Naive thymus-derived CD4-positive, alpha-beta T cell (primary cell): Measurements from ENCODE around the gene IL19. TPM values are rescaled to one million over a fixed set of nuclear protein-coding genes. Genes with fewer than 3 reads are reported as not detected.

Source experiments
- ATAC-seq: fragments of 150-1000 bp; cut with Tn5 transposase; 2 replicates; pipeline ENCODE4 v1.10.0; 2021; ENCODE audit warnings: mild to moderate bottlenecking, moderate library complexity
- CTCF ChIA-PET: fragments of 350-600 bp; sonication (Branson Sonifier 250); formaldehyde crosslinking; loops from one replicate; lab custom pipeline; 2021; ENCODE audit warnings: antibody characterized with exemption; lab: Charles Lee
- POLR2A ChIA-PET: fragments of 350-600 bp; sonication (Branson Sonifier 250); formaldehyde crosslinking; loops from one replicate; lab custom pipeline; 2021; ENCODE audit warnings: antibody characterized with exemption, inconsistent platforms; lab: Charles Lee
- DNase-seq, 9 donors: peaks; one replicate each; pipeline versions ENCODE4 v3.0.0 to v3.0.0-alpha.2; 2020 to 2022; ENCODE audit warnings: mixed read lengths in 1 of 9
- H3K27ac ChIP-seq: one replicate; pipeline ENCODE4 v1.7.0; 2013; ENCODE audit warnings: mild to moderate bottlenecking, low read depth, low read length, moderate library complexity
- H3K27me3 ChIP-seq, 2 donors: one replicate each; pipeline ENCODE4 v1.7.0; 2013; ENCODE audit warnings: low read length in 2 of 2, mild to moderate bottlenecking in 2 of 2, moderate library complexity in 2 of 2; ENCODE audit not compliant: control insufficient read depth in 2 of 2, insufficient read depth in 2 of 2
- H3K36me3 ChIP-seq, 3 experiments: 1 replicate in 2 of 3; 2 replicates in 1 of 3; pipeline ENCODE4 v1.7.0; 2013; ENCODE audit warnings: low read length in 3 of 3, mild to moderate bottlenecking in 3 of 3, moderate library complexity in 1 of 3; ENCODE audit not compliant: insufficient read depth in 3 of 3, control insufficient read depth in 2 of 3
- H3K4me1 ChIP-seq, 2 donors: one replicate each; pipeline ENCODE4 v1.7.0; 2013; ENCODE audit warnings: low read length in 2 of 2, mild to moderate bottlenecking in 2 of 2, moderate library complexity in 1 of 2; ENCODE audit not compliant: control insufficient read depth in 2 of 2, insufficient read depth in 2 of 2
- H3K4me3 ChIP-seq: 2 replicates; pipeline ENCODE4 v1.7.0; 2013; ENCODE audit warnings: mild to moderate bottlenecking, low read length
- H3K9me3 ChIP-seq, 3 experiments: 1 replicate in 2 of 3; 2 replicates in 1 of 3; pipeline ENCODE4 v1.7.0; 2013; ENCODE audit warnings: low read length in 3 of 3; ENCODE audit not compliant: control insufficient read depth in 2 of 3
- H3K27ac Mint-ChIP-seq, 9 donors: one replicate each; pipeline ENCODE4 v1.8.0; 2020 to 2022; ENCODE audit warnings: mixed read lengths in 9 of 9, mild to moderate bottlenecking in 8 of 9, moderate library complexity in 5 of 9, inconsistent platforms in 2 of 9
- H3K27me3 Mint-ChIP-seq, 5 donors: one replicate each; pipeline ENCODE4 v1.8.0; 2021 to 2022; ENCODE audit warnings: mixed read lengths in 5 of 5, mild to moderate bottlenecking in 1 of 5
- H3K36me3 Mint-ChIP-seq, 5 donors: one replicate each; pipeline ENCODE4 v1.8.0; 2020 to 2022; ENCODE audit warnings: mixed read lengths in 5 of 5, mild to moderate bottlenecking in 3 of 5, inconsistent platforms in 1 of 5
- H3K4me1 Mint-ChIP-seq, 7 donors: one replicate each; pipeline ENCODE4 v1.8.0; 2020 to 2022; ENCODE audit warnings: mixed read lengths in 7 of 7, mild to moderate bottlenecking in 3 of 7, inconsistent platforms in 1 of 7
- H3K4me3 Mint-ChIP-seq, 10 donors: one replicate each; pipeline ENCODE4 v1.8.0; 2020 to 2022; ENCODE audit warnings: mild to moderate bottlenecking in 10 of 10, mixed read lengths in 10 of 10, moderate library complexity in 6 of 10, inconsistent platforms in 2 of 10
- H3K9me3 Mint-ChIP-seq, 11 donors: one replicate each; pipeline ENCODE4 v1.8.0; 2020 to 2022; ENCODE audit warnings: mixed read lengths in 11 of 11, mild to moderate bottlenecking in 4 of 11, inconsistent platforms in 1 of 11, moderate library complexity in 1 of 11
- intact Hi-C, 2 donors: fragments of 100-400 bp; cut with micrococcal nuclease; formaldehyde crosslinking; loops; one replicate each; pipeline ENCODE4 v1.15.1; 2023
- polyA plus RNA-seq, 2 donors: library from polyadenylated mRNA; unstranded; fragments of 300-500 nt; fragmentation: Illumina TruSeq; gene quantifications; one replicate each; pipeline ENCODE4 v1.2.3, GENCODE V29; 2021
- total RNA-seq, 6 experiments: library from RNA in 5 of 6; stranded (reverse) in 5 of 6; gene quantifications; 1 replicate in 5 of 6; 2 replicates in 1 of 6; pipeline ENCODE4 v1.2.3 and lab custom pipeline; 2021 to 2026

Gene IL19
- total and polyA plus RNA-seq, 7 experiments from 2014 or later = not detected

GRCh38 chr1:206737729-206738201 lies 32.8 kb upstream of the IL19 start:
- Histone ChIP-seq H3K27me3 (no peaks in the 10 kb centered on the region), H3K4me3 (no peak overlapping the region), H3K27ac (no peak overlapping the region), H3K4me1 (peaks cover 56 to 59% of the 10 kb centered on the region in 2 donors), H3K9me3 (no peaks in the 10 kb centered on the region), H3K36me3 (peaks cover 0 to 5% (median 3%) of the 10 kb centered on the region in 3 experiments)
- H3K9me3 Mint-ChIP-seq = no peaks in the 10 kb centered on the region
- peaks cover 0 to 21% (median 3%) of the 10 kb centered on the region in 5 donors for H3K36me3 Mint-ChIP-seq
- ATAC-seq (peak; percentile 45), DNase-seq (peak in 1 of 9 donors; percentile 42)
- H3K4me1 Mint-ChIP-seq = peaks cover 51 to 78% (median 61%) of the 10 kb centered on the region in 7 donors
- intact Hi-C loops = loop anchor here in 1 of 2 donors (5.0 kb wide), 1 partner anchor 340 kb away; no protein-coding TSS in a partner anchor
- H3K27ac Mint-ChIP-seq = peak overlapping the region; percentile 73 to 94 (median 89)
- H3K4me3 Mint-ChIP-seq = peak overlapping the region in 6 of 10 donors; percentile 2 to 63 (median 32)
- CTCF ChIA-PET = interaction anchor here (0.6 to 9.3 kb wide), 8 partner anchors 18 to 983 kb away, joined by 3 to 329 read pairs (median 6); partner anchors contain the start of gene IL19
- H3K27me3 Mint-ChIP-seq = no peaks in the 10 kb centered on the region
- POLR2A ChIA-PET = interaction anchor here (0.6 to 10.0 kb wide), 9 partner anchors 19 to 193 kb away, joined by 3 to 148 read pairs (median 4); partner anchors contain the start of gene FCMR

DNA sequence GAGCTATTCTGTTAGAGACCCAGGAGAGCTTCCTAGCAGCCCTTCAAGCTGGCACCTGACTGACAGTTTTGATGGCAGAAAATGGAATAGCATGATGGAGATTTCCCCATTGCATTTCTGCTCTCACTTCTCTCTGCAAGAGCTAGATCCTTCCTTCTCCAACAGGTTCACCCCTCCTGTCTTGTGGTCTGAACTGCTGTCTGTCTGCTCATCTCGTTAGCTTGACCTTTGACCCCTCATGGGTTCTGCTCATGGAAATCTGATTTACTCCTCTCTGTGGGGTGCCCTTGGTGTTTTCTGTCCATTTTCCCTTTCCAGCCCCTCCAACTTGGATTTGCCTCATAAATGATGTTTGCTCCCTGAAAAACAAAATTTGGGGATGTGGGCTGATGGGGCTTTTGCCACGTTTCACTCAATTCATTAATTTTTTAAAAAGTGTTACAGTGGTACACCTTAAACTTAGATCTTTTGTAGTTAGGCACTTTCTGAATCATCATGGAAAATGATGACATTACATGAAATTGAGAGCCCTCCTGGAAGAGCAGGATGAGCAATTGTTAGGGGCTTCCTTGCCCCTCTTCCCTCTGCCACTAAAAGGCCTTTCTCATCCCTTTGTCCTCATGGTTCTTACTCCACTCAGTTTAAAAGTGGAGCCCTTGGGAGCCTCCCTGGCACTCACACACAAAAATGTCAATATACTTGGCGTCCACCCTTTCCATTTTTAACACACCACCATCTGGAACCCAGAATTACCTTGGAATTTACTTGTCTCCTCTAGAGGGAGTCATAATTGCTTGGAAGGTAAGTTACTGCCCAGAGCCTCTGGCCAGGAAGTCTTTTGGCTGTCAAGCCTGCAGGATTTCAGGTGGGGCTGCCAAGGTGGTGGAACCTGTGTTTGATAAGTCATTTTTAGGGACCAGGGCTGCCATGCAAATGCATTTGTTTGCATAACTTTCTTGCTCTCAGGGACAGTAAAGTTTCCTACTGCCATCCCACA lies 31.9 kb upstream of the IL19 start:
- Histone ChIP-seq H3K36me3 (no peaks in the 10 kb centered on the region), H3K4me1 (peaks cover 56 to 59% of the 10 kb centered on the region in 2 donors), H3K4me3 (no peak overlapping the region), H3K27ac (no peak overlapping the region), H3K27me3 (no peaks in the 10 kb centered on the region), H3K9me3 (no peaks in the 10 kb centered on the region)
- H3K4me1 Mint-ChIP-seq = peaks cover 51 to 83% (median 66%) of the 10 kb centered on the region in 7 donors
- H3K9me3 Mint-ChIP-seq = no peaks in the 10 kb centered on the region
- H3K36me3 Mint-ChIP-seq = peaks cover 0 to 16% (median 0%) of the 10 kb centered on the region in 5 donors
- peaks cover 0 to 2% (median 0%) of the 10 kb centered on the region in 5 donors for H3K27me3 Mint-ChIP-seq
- DNase-seq (no peak), ATAC-seq (no peak)
- H3K27ac Mint-ChIP-seq = peak overlapping the region; percentile 75 to 96 (median 90)
- intact Hi-C loops = loop anchor here (1.0 to 5.0 kb wide), 5 partner anchors 19 to 339 kb away; no protein-coding TSS in a partner anchor
- peak overlapping the region in 8 of 10 donors; percentile 20 to 78 (median 54) for H3K4me3 Mint-ChIP-seq
- ChIA-PET CTCF (interaction anchor here (0.7 to 9.3 kb wide), 13 partner anchors 18 to 243 kb away, joined by 3 to 329 read pairs (median 4); partner anchors contain the start of gene IL19), POLR2A (interaction anchor here (0.6 to 10.0 kb wide), 13 partner anchors 18 to 196 kb away, joined by 3 to 148 read pairs (median 4); partner anchors contain the start of gene FCMR)

DNA sequence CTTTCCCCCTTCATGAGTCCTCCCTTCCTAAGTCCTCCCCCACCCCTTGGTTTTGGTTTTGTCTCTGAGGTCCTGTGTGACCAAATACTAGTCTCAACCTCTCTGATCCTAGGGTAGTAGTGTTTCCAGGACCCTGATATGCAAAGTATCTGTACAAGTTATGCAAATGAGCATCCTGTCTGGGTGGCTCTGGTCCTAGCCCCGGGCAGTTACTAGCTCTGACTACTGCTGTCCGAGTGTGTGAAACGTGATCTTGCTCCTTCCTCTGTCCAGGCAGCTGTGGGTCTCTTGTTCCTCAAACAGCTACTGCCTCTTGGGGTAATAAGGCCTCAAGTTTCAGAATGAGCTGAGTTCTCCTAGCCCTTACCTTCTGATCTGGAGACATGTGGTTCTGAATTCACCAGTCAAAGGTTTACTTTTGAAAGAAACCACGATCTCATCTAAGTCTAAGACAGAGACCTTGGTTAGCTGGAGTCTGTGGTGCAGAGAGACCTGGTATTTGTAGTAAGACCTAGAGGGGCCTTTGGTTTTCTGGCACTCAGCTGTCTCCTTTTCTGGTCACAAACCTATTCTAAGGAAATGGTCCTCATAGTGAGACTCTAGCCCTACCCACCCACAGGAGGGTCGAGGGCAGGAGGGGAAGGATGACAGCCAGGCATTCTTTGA lies 31.0 kb upstream of the IL19 start:
- Mint-ChIP-seq H3K36me3 (peaks cover 0 to 16% (median 0%) of the 10 kb centered on the region in 5 donors), H3K27ac (peak overlapping the region; percentile 75 to 96 (median 90)), H3K27me3 (peaks cover 0 to 4% (median 0%) of the 10 kb centered on the region in 5 donors), H3K4me1 (peaks cover 49 to 82% (median 68%) of the 10 kb centered on the region in 7 donors), H3K4me3 (peak overlapping the region; percentile 41 to 78 (median 60)), H3K9me3 (no peaks in the 10 kb centered on the region)
- Histone ChIP-seq H3K4me3 (no peak overlapping the region), H3K27me3 (no peaks in the 10 kb centered on the region), H3K27ac (no peak overlapping the region), H3K4me1 (peaks cover 56 to 64% of the 10 kb centered on the region in 2 donors), H3K36me3 (no peaks in the 10 kb centered on the region), H3K9me3 (no peaks in the 10 kb centered on the region)
- ATAC-seq = peak; percentile 62
- ChIA-PET CTCF (interaction anchor here (0.6 to 3.0 kb wide), 13 partner anchors 14 to 246 kb away, joined by 3 to 13 read pairs (median 3); no protein-coding TSS in a partner anchor), POLR2A (interaction anchor here (0.7 to 1.7 kb wide), 10 partner anchors 9 to 196 kb away, joined by 3 to 5 read pairs (median 4); partner anchors contain the start of gene IL10)
- intact Hi-C loops = loop anchor here (1.0 to 5.0 kb wide), 5 partner anchors 18 to 338 kb away; no protein-coding TSS in a partner anchor
- peak in 8 of 9 donors; percentile 27 to 61 (median 46) for DNase-seq

- H3K27me3 Mint-ChIP-seq = peaks cover 0 to 4% (median 0%) of the 10 kb centered on the region in 5 donors
- H3K9me3 Mint-ChIP-seq = no peaks in the 10 kb centered on the region
- ATAC-seq (no peak), DNase-seq (no peak)
- no peaks in the 10 kb centered on the region for H3K27me3 ChIP-seq
- H3K27ac ChIP-seq = no peak overlapping the region
- H3K4me1 Mint-ChIP-seq = peaks cover 42 to 82% (median 61%) of the 10 kb centered on the region in 7 donors
- H3K36me3 Mint-ChIP-seq = peaks cover 0 to 13% (median 0%) of the 10 kb centered on the region in 5 donors
- peaks cover 39 to 54% of the 10 kb centered on the region in 2 donors for H3K4me1 ChIP-seq
- no peak overlapping the region for H3K4me3 ChIP-seq
- intact Hi-C loops = no loop called here
- H3K4me3 Mint-ChIP-seq = no peak overlapping the region
- ChIA-PET CTCF (interaction anchor here (1.1 to 3.0 kb wide), 3 partner anchors 14 to 187 kb away, joined by 3 to 13 read pairs (median 5); no protein-coding TSS in a partner anchor), POLR2A (interaction anchor here (0.5 to 1.5 kb wide), 5 partner anchors 14 to 182 kb away, joined by 3 to 4 read pairs (median 3); partner anchors contain the start of gene FCMR)
- H3K36me3 ChIP-seq = no peaks in the 10 kb centered on the region
- peak overlapping the region in 3 of 9 donors; percentile 11 to 61 (median 36) for H3K27ac Mint-ChIP-seq
- H3K9me3 ChIP-seq = no peaks in the 10 kb centered on the region
Measured at GRCh38 chr1:206741142-206741701, 29.4 kb upstream of the IL19 start.

DNA sequence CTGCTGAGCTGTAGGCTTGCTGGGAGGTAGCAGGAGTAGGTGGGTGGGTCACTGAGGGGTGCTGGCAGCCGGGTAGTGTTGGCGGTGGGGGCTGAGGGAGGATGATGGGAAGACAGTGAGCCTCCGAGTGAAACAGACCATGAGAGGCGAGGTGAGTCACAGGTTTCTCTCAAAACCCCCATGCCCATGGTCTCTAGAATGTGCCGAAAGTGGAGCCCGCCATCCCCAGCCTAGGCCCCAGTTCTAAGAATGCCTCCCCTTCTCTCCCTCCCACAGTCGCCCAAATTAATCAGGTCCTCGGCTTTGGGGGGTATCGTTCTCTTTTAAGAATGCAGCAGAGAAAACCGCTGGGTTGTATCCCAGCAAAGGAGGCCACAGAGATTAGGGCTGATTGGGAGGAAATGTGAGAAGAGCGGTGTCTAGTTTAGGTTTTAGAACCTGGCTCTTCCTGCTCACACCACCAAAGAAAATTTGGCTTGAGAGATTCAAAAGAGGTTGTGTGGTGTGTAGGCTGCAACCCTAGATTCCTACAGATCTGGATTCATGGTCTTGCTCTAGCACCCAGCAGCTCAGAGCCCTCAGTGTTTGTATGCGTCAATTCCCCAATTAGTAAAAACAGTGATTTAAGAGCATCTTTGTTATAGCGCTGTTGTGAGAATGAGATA lies 27.7 kb upstream of the IL19 start:
- H3K27ac Mint-ChIP-seq = peak overlapping the region in 3 of 9 donors; percentile 19 to 62 (median 50)
- no peaks in the 10 kb centered on the region for H3K36me3 ChIP-seq
- DNase-seq (no peak), ATAC-seq (no peak)
- peaks cover 0 to 4% (median 0%) of the 10 kb centered on the region in 5 donors for H3K27me3 Mint-ChIP-seq
- H3K4me3 Mint-ChIP-seq = no peak overlapping the region
- no peak overlapping the region for H3K4me3 ChIP-seq
- POLR2A ChIA-PET = interaction anchor here (1.1 to 1.6 kb wide), 4 partner anchors 8 to 176 kb away, joined by 3 to 5 read pairs (median 4); no protein-coding TSS in a partner anchor
- intact Hi-C loops = no loop called here
- H3K27ac ChIP-seq = no peak overlapping the region
- peaks cover 0 to 8% (median 0%) of the 10 kb centered on the region in 5 donors for H3K36me3 Mint-ChIP-seq
- H3K27me3 ChIP-seq = no peaks in the 10 kb centered on the region
- no peaks in the 10 kb centered on the region for H3K9me3 Mint-ChIP-seq
- peaks cover 39 to 78% (median 47%) of the 10 kb centered on the region in 7 donors for H3K4me1 Mint-ChIP-seq
- no peaks in the 10 kb centered on the region for H3K9me3 ChIP-seq
- H3K4me1 ChIP-seq = peaks cover 25 to 37% of the 10 kb centered on the region in 2 donors
- CTCF ChIA-PET = interaction anchor here (0.5 to 1.2 kb wide), 2 partner anchors 8 to 80 kb away, joined by 3 to 4 read pairs; no protein-coding TSS in a partner anchor
